HS-27A (cell line): ENCODE results near the gene PLD1.
"Not testable (repeated sequence)": the region's sequence is repeated elsewhere in the genome, so short reads cannot be mapped to it uniquely, and the experiment has no call there.

Source experiments
- DNase-seq: peaks from one replicate; pipeline ENCODE4 v3.0.0-alpha.2; 2012; ENCODE audit warnings: low read depth, missing footprints

The PLD1 gene

GRCh38 chr3:171660188-171660587, 150.1 kb downstream of the PLD1 start:
- no peak for DNase-seq

GRCh38 chr3:171658841-171659240, 151.4 kb downstream of the PLD1 start:
- no peak for DNase-seq

GRCh38 chr3:171654809-171655208, 155.5 kb downstream of the PLD1 start:
- no peak for DNase-seq

GRCh38 chr3:171654326-171654725, 156.0 kb downstream of the PLD1 start:
- no peak for DNase-seq

GRCh38 chr3:171653701-171654100, 156.6 kb downstream of the PLD1 start:
- no peak for DNase-seq

GRCh38 chr3:171652932-171653331, 157.4 kb downstream of the PLD1 start:
- no peak for DNase-seq

GRCh38 chr3:171649911-171650592, 160.2 kb downstream of the PLD1 start:
- DNase-seq: no peak

- no peak for DNase-seq
Observed at GRCh38 chr3:171649267-171649666, 161.0 kb downstream of the PLD1 start.

- no peak for DNase-seq
Observed at GRCh38 chr3:171648069-171648468, 162.2 kb downstream of the PLD1 start.

GRCh38 chr3:171646357-171647133, 163.7 kb downstream of the PLD1 start:
- DNase-seq: peak; percentile 22

- no peak for DNase-seq
Observed at GRCh38 chr3:171644681-171645080, 165.6 kb downstream of the PLD1 start.

- DNase-seq: no peak
Observed at GRCh38 chr3:171643681-171644080, 166.6 kb downstream of the PLD1 start.

GRCh38 chr3:171643033-171643432, 167.2 kb downstream of the PLD1 start:
- DNase-seq: no peak

- DNase-seq: peak; percentile 17
Observed at GRCh38 chr3:171640520-171641412, 169.5 kb downstream of the PLD1 start.

- DNase-seq: no peak
Observed at GRCh38 chr3:171636666-171637065, 173.6 kb downstream of the PLD1 start.

- DNase-seq: no peak
Observed at GRCh38 chr3:171632766-171633165, 177.5 kb downstream of the PLD1 start.

GRCh38 chr3:171626799-171627198, 183.5 kb downstream of the PLD1 start:
- not testable (repeated sequence) for DNase-seq

GRCh38 chr3:171622126-171622525, 188.2 kb downstream of the PLD1 start:
- no peak for DNase-seq

- no peak for DNase-seq
Observed at GRCh38 chr3:171620825-171621434, 189.4 kb downstream of the PLD1 start.

- DNase-seq: no peak
Observed at GRCh38 chr3:171616798-171617197, 193.5 kb downstream of the PLD1 start.

- DNase-seq: no peak
Observed at GRCh38 chr3:171615686-171616085, 194.6 kb downstream of the PLD1 start.

GRCh38 chr3:171615281-171615680, 195.0 kb downstream of the PLD1 start:
- no peak for DNase-seq
